PC-3 (cell line): ENCODE measurements around the gene EBP. TPM values are rescaled to one million over a fixed set of nuclear protein-coding genes. Genes with fewer than 3 reads are reported as not detected.
"Not testable (repeated sequence)": the region's sequence is repeated elsewhere in the genome, so short reads cannot be mapped to it uniquely, and the experiment has no call there.

ENCODE experiments used
- ATAC-seq: fragments of 200-7000 bp; cut with Tn5 transposase; 2 replicates; pipeline ENCODE4 v1.9.1; 2020; ENCODE audit warnings: mild to moderate bottlenecking, moderate library complexity
- BruUV-seq: library from RNA; stranded (reverse); fragments of 400-500 nt; replicated peaks from 2 replicates; lab custom pipeline; 2021; lab: Mats Ljungman, UMichigan
- CTCF ChIA-PET: fragments of 300-600 bp; sonication (Branson Sonifier 250); formaldehyde crosslinking; loops from one replicate; lab custom pipeline; 2022; ENCODE audit warnings: antibody characterized with exemption; lab: Charles Lee
- POLR2A ChIA-PET: fragments of 300-600 bp; sonication (Branson Sonifier 250); formaldehyde crosslinking; loops from one replicate; lab custom pipeline; 2022; ENCODE audit warnings: antibody characterized with exemption; ENCODE audit not compliant: unreplicated experiment; lab: Charles Lee
- DNase-seq: peaks from one replicate; pipeline ENCODE4 v3.0.0-alpha.2; 2015
- H2AFZ ChIP-seq: fragments of 300-600 bp; sonication (generic); 2 replicates; pipeline ENCODE4 v1.6.0; 2016; ENCODE audit warnings: antibody characterized with exemption, low read length
- H3F3A ChIP-seq: fragments of 300-600 bp; sonication (generic); one replicate; pipeline ENCODE4 v1.6.0; 2017; ENCODE audit warnings: antibody characterized with exemption, low read length, control low read depth, mild to moderate bottlenecking; ENCODE audit not compliant: unreplicated experiment
- H3K27ac ChIP-seq: fragments of 300-600 bp; sonication (generic); 2 replicates; pipeline ENCODE4 v1.5.1; 2016; ENCODE audit warnings: mild to moderate bottlenecking, low read length
- H3K27me3 ChIP-seq: fragments of 300-600 bp; sonication (generic); 2 replicates; pipeline ENCODE4 v1.6.1; 2016; ENCODE audit warnings: low read length, mixed read lengths
- H3K36me3 ChIP-seq: fragments of 300-600 bp; sonication (generic); 2 replicates; pipeline ENCODE4 v1.6.1; 2016; ENCODE audit warnings: low read depth, mixed run types, low read length, mixed read lengths
- H3K4me1 ChIP-seq: fragments of 300-600 bp; sonication (generic); 2 replicates; pipeline ENCODE4 v1.5.1; 2016; ENCODE audit warnings: low read length; ENCODE audit not compliant: insufficient read depth
- H3K4me2 ChIP-seq: fragments of 300-600 bp; sonication (generic); 2 replicates; pipeline ENCODE4 v1.6.0; 2016; ENCODE audit warnings: low read length
- H3K4me3 ChIP-seq: fragments of 300-600 bp; sonication (generic); 2 replicates; pipeline ENCODE4 v1.5.1; 2016; ENCODE audit warnings: mild to moderate bottlenecking, low read length, mixed read lengths
- H3K79me2 ChIP-seq: fragments of 300-600 bp; sonication (generic); 2 replicates; pipeline ENCODE4 v1.6.1; 2017; ENCODE audit warnings: low read length, mixed read lengths
- H3K9ac ChIP-seq: fragments of 300-600 bp; sonication (generic); 2 replicates; pipeline ENCODE4 v1.6.0; 2016; ENCODE audit warnings: mild to moderate bottlenecking, low read length
- H3K9me2 ChIP-seq: fragments of 300-600 bp; sonication (generic); replicated peaks from 2 replicates; pipeline ENCODE4 v1.6.1; 2016; ENCODE audit warnings: mixed run types, low read length, mixed read lengths
- H3K9me3 ChIP-seq: fragments of 300-600 bp; sonication (generic); 2 replicates; pipeline ENCODE4 v1.6.1; 2016; ENCODE audit warnings: low read length, mixed read lengths
- H4K20me1 ChIP-seq: fragments of 300-600 bp; sonication (generic); 2 replicates; pipeline ENCODE4 v1.6.1; 2016; ENCODE audit warnings: low read length, mixed read lengths
- EZH2 ChIP-seq: fragments of 300-600 bp; sonication (generic); IDR thresholded peaks from one replicate; pipeline ENCODE4 v1.6.1; 2017; ENCODE audit warnings: antibody characterized with exemption, mild to moderate bottlenecking, low read length; ENCODE audit not compliant: unreplicated experiment
- EZH2phosphoT487 ChIP-seq: fragments of 300-600 bp; sonication (generic); IDR thresholded peaks from 2 replicates; pipeline ENCODE4 v1.6.1; 2018; ENCODE audit warnings: mild to moderate bottlenecking, antibody characterized with exemption, low read length, borderline replicate concordance
- intact Hi-C: fragments of 100-400 bp; cut with micrococcal nuclease; formaldehyde crosslinking; loops from 2 replicates; pipeline ENCODE4 v1.9.0; 2023
- total RNA-seq: library from RNA; depleted of rRNA; stranded (reverse); fragments of >200 nt; gene quantifications from 2 replicates; pipeline ENCODE4 v1.2.3, GENCODE V29; 2014
- TF ChIP-seq, protein P1 (sequence below): fragments of 300-600 bp; sonication (generic); conservative IDR thresholded peaks from 2 replicates; pipeline ENCODE4 v1.5.1; 2017; ENCODE audit warnings: antibody characterized with exemption, low read depth, mild to moderate bottlenecking, low read length

Gene EBP
- total RNA-seq, 1 experiment from 2014 or later, result 307 TPM

- no peak overlapping the region for H2AFZ ChIP-seq
- H4K20me1 ChIP-seq, result no peaks in the 10 kb centered on the region
- H3K9me3 ChIP-seq, result no peaks in the 10 kb centered on the region
- no peak for DNase-seq
- H3K79me2 ChIP-seq, result no peaks in the 10 kb centered on the region
- H3K4me1 ChIP-seq, result no peaks in the 10 kb centered on the region
- no peak overlapping the region for H3K4me2 ChIP-seq
- POLR2A ChIA-PET, result no interaction called here
- no peak overlapping the region for H3K27ac ChIP-seq
- CTCF ChIA-PET, result no interaction called here
- no peak for ATAC-seq
- H3K9ac ChIP-seq, result no peak overlapping the region
- H3K4me3 ChIP-seq, result no peak overlapping the region
- BruUV-seq, result no TSS peak
- H3F3A ChIP-seq, result no peaks in the 10 kb centered on the region
- H3K9me2 ChIP-seq, result no peaks in the 10 kb centered on the region
- no peaks in the 10 kb centered on the region for H3K27me3 ChIP-seq
- no peaks in the 10 kb centered on the region for H3K36me3 ChIP-seq
- TF ChIP-seq EZH2phosphoT487, result no peak
- TF ChIP-seq EZH2, result no peak
- TF ChIP-seq, protein P1, sequence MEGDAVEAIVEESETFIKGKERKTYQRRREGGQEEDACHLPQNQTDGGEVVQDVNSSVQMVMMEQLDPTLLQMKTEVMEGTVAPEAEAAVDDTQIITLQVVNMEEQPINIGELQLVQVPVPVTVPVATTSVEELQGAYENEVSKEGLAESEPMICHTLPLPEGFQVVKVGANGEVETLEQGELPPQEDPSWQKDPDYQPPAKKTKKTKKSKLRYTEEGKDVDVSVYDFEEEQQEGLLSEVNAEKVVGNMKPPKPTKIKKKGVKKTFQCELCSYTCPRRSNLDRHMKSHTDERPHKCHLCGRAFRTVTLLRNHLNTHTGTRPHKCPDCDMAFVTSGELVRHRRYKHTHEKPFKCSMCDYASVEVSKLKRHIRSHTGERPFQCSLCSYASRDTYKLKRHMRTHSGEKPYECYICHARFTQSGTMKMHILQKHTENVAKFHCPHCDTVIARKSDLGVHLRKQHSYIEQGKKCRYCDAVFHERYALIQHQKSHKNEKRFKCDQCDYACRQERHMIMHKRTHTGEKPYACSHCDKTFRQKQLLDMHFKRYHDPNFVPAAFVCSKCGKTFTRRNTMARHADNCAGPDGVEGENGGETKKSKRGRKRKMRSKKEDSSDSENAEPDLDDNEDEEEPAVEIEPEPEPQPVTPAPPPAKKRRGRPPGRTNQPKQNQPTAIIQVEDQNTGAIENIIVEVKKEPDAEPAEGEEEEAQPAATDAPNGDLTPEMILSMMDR, result no peak
- intact Hi-C loops, result no loop called here
These were observed 5.3 kb upstream of the EBP start for GRCh38 chrX:48516285-48516684.

DNA sequence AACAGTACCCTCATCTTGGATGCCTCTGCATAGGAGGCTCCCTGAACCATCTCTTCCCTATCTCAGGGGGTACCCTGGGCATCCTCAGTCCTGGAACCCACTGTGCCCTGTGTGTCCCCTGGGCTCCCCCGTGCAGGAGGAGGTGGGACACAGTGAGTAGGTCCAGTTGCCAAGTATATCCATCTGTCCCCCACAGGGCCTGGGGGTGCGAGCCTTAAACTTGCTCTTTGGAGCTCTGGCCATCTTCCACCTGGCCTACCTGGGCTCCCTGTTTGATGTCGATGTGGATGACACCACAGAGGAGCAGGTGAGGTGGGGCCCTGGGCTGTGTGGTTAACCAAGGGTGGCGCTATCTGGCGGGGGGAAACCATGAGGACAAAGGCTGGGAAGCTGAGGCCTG lies 4.6 kb upstream of the EBP start:
- H3K27me3 ChIP-seq, result no peaks in the 10 kb centered on the region
- no peak overlapping the region for H2AFZ ChIP-seq
- no peaks in the 10 kb centered on the region for H3F3A ChIP-seq
- no peaks in the 10 kb centered on the region for H3K4me1 ChIP-seq
- H3K4me3 ChIP-seq, result no peak overlapping the region
- intact Hi-C loops, result no loop called here
- H3K27ac ChIP-seq, result no peak overlapping the region
- no peak overlapping the region for H3K4me2 ChIP-seq
- H4K20me1 ChIP-seq, result no peaks in the 10 kb centered on the region
- CTCF ChIA-PET, result no interaction called here
- BruUV-seq, result no TSS peak
- H3K9ac ChIP-seq, result no peak overlapping the region
- peaks cover 3% of the 10 kb centered on the region for H3K79me2 ChIP-seq
- ATAC-seq, result no peak
- POLR2A ChIA-PET, result interaction anchor here (0.5 kb wide), 1 partner anchor 231 kb away, joined by 7 read pairs; no protein-coding TSS in a partner anchor
- no peak for DNase-seq
- no peaks in the 10 kb centered on the region for H3K9me2 ChIP-seq
- TF ChIP-seq EZH2 (no peak), EZH2phosphoT487 (no peak)
- TF ChIP-seq, protein P1, result no peak
- H3K9me3 ChIP-seq, result no peaks in the 10 kb centered on the region
- H3K36me3 ChIP-seq, result no peaks in the 10 kb centered on the region

GRCh38 chrX:48519481-48519880 lies 2.1 kb upstream of the EBP start:
- H3F3A ChIP-seq, H3K9me2 ChIP-seq, H2AFZ ChIP-seq, intact Hi-C loops, H3K9ac ChIP-seq, H4K20me1 ChIP-seq, H3K27ac ChIP-seq, H3K4me3 ChIP-seq, H3K4me1 ChIP-seq, DNase-seq, H3K4me2 ChIP-seq, H3K36me3 ChIP-seq, CTCF ChIA-PET, H3K9me3 ChIP-seq, ATAC-seq, BruUV-seq, H3K27me3 ChIP-seq, POLR2A ChIA-PET: not testable (repeated sequence)
- H3K79me2 ChIP-seq, result peaks cover 23% of the 10 kb centered on the region
